OCI-LY7 (cell line): ENCODE results near the gene BFAR. TPM values are rescaled to one million over a fixed set of nuclear protein-coding genes. Genes with fewer than 3 reads are reported as not detected.
"Not testable (repeated sequence)": the region's sequence is repeated elsewhere in the genome, so short reads cannot be mapped to it uniquely, and the experiment has no call there.

Experiments used
- BruUV-seq: library from RNA; stranded (reverse); fragments of 400-500 nt; replicated peaks from 2 replicates; lab custom pipeline; 2021; lab: Mats Ljungman, UMichigan
- CTCF ChIA-PET: fragments of 300-600 bp; sonication (Branson Sonifier 250); formaldehyde crosslinking; loops from one replicate; lab custom pipeline; 2022; ENCODE audit warnings: antibody characterized with exemption; ENCODE audit not compliant: unreplicated experiment; lab: Charles Lee
- POLR2A ChIA-PET: fragments of 300-600 bp; sonication (Branson Sonifier 250); formaldehyde crosslinking; loops from one replicate; lab custom pipeline; 2022; ENCODE audit warnings: antibody characterized with exemption; lab: Charles Lee
- DNase-seq: peaks from one replicate; pipeline ENCODE4 v3.0.0-alpha.2; 2015; ENCODE audit warnings: low spot score
- H2AFZ ChIP-seq: fragments of 200-600 bp; sonication (generic), shearing (Covaris generic); 2 replicates; pipeline ENCODE4 v1.6.1; 2014; ENCODE audit warnings: mild to moderate bottlenecking, antibody characterized with exemption, low read length, moderate library complexity
- H3K27ac ChIP-seq: fragments of 200-600 bp; sonication (generic); 2 replicates; pipeline ENCODE4 v1.5.1; 2014; ENCODE audit warnings: mixed run types, low read depth, mild to moderate bottlenecking, moderate library complexity, low read length, inconsistent platforms; ENCODE audit not compliant: poor library complexity, severe bottlenecking
- H3K36me3 ChIP-seq: fragments of 200-600 bp; sonication (generic); 2 replicates; pipeline ENCODE4 v1.6.1; 2014; ENCODE audit warnings: mild to moderate bottlenecking, antibody characterized with exemption, low read length, moderate library complexity, mixed read lengths; ENCODE audit not compliant: insufficient read depth
- H3K4me1 ChIP-seq: fragments of 200-600 bp; sonication (generic); 2 replicates; pipeline ENCODE4 v1.5.1; 2014; ENCODE audit warnings: mild to moderate bottlenecking, low read length; ENCODE audit not compliant: insufficient read depth, poor library complexity, severe bottlenecking
- H3K4me2 ChIP-seq: fragments of 200-600 bp; sonication (generic); 2 replicates; pipeline ENCODE4 v1.6.1; 2014; ENCODE audit warnings: mild to moderate bottlenecking, low read length
- H3K4me3 ChIP-seq: fragments of 200-600 bp; sonication (generic); 2 replicates; pipeline ENCODE4 v1.5.1; 2014; ENCODE audit warnings: mild to moderate bottlenecking, low read depth, low read length; ENCODE audit not compliant: poor library complexity, severe bottlenecking
- H3K79me2 ChIP-seq: fragments of 200-600 bp; sonication (generic); 2 replicates; pipeline ENCODE4 v1.6.1; 2016; ENCODE audit warnings: low read depth, mild to moderate bottlenecking, low read length, moderate library complexity, mixed read lengths; ENCODE audit not compliant: insufficient read depth
- H3K9me2 ChIP-seq: fragments of 200-600 bp; sonication (generic); 2 replicates; pipeline ENCODE4 v1.6.1; 2016; ENCODE audit warnings: mild to moderate bottlenecking, low read length, mixed read lengths; ENCODE audit not compliant: insufficient read depth
- H3K9me3 ChIP-seq: fragments of 200-600 bp; sonication (generic); 2 replicates; pipeline ENCODE4 v1.6.1; 2014; ENCODE audit warnings: mild to moderate bottlenecking, mixed run types, low read length, mixed read lengths
- H4K20me1 ChIP-seq: fragments of 200-600 bp; sonication (generic); 2 replicates; pipeline ENCODE4 v1.6.1; 2014; ENCODE audit warnings: mild to moderate bottlenecking, antibody characterized with exemption, low read length, moderate library complexity, mixed read lengths; ENCODE audit not compliant: insufficient read depth
- CTCF ChIP-seq: fragments of 200-600 bp; sonication (generic); conservative IDR thresholded peaks from 2 replicates; pipeline ENCODE4 v1.5.1; 2014; ENCODE audit warnings: mild to moderate bottlenecking, antibody characterized with exemption, low read length, moderate library complexity, mixed read lengths
- EZH2phosphoT487 ChIP-seq: fragments of 200-600 bp; sonication (generic); IDR thresholded peaks from 2 replicates; pipeline ENCODE4 v1.6.1; 2018; ENCODE audit warnings: low read depth, borderline replicate concordance, mild to moderate bottlenecking, mixed run types, antibody characterized with exemption, low read length, moderate library complexity, mixed read lengths
- intact Hi-C: fragments of 100-400 bp; cut with micrococcal nuclease; formaldehyde crosslinking; loops from one replicate; pipeline ENCODE4 v1.10.0; 2022; ENCODE audit not compliant: unreplicated experiment
- total RNA-seq, 2 experiments: library from RNA; depleted of rRNA in 1 of 2; stranded (reverse); fragments of >200 nt in 1 of 2; shearing (Covaris generic) in 1 of 2; gene quantifications; 2 replicates each; pipeline ENCODE4 v1.2.3, GENCODE V29; 2014 to 2022

Gene BFAR
- total RNA-seq, 2 experiments from 2014 or later, result 36.7 to 63.4 TPM

- H3K9me3 ChIP-seq, result no peaks in the 10 kb centered on the region
These were observed 49.4 kb downstream of the BFAR start for GRCh38 chr16:14682121-14682520.

GRCh38 chr16:14685870-14686793, 53.4 kb downstream of the BFAR start:
- H3K27ac ChIP-seq, H3K4me1 ChIP-seq, intact Hi-C loops, CTCF ChIA-PET, BruUV-seq, H3K4me2 ChIP-seq, H3K79me2 ChIP-seq, H3K4me3 ChIP-seq, DNase-seq, H3K36me3 ChIP-seq, H3K9me3 ChIP-seq, H2AFZ ChIP-seq, H3K9me2 ChIP-seq, H4K20me1 ChIP-seq: not testable (repeated sequence)
- POLR2A ChIA-PET, result interaction anchor here (0.6 to 1.2 kb wide), 3 partner anchors 12 to 703 kb away, joined by 3 to 4 read pairs (median 4); no protein-coding TSS in a partner anchor

More at GRCh38 chr16:14682121-14682520, 49.4 kb downstream of the BFAR start:
- H3K4me2 ChIP-seq, result no peak overlapping the region
- no TSS peak for BruUV-seq
- no peaks in the 10 kb centered on the region for H3K4me1 ChIP-seq
- no peaks in the 10 kb centered on the region for H3K79me2 ChIP-seq
- intact Hi-C loops, result no loop called here
- H3K9me2 ChIP-seq, result no peaks in the 10 kb centered on the region
- H4K20me1 ChIP-seq, result no peaks in the 10 kb centered on the region
- CTCF ChIA-PET, result no interaction called here
- H3K36me3 ChIP-seq, result no peaks in the 10 kb centered on the region
- H2AFZ ChIP-seq, result no peak overlapping the region
- H3K27ac ChIP-seq, result no peak overlapping the region
- no peak for TF ChIP-seq EZH2phosphoT487
- no peak for TF ChIP-seq CTCF
- POLR2A ChIA-PET, result interaction anchor here (0.6 kb wide), 1 partner anchor 34 kb away, joined by 4 read pairs; no protein-coding TSS in a partner anchor
- no peak overlapping the region for H3K4me3 ChIP-seq
- no peak for DNase-seq

GRCh38 chr16:14694129-14694528, 61.4 kb downstream of the BFAR start, which contains the start of gene PLA2G10:
Gene PLA2G10 (minus strand): TSS chr16:14694308. CDS start chr16:14694229, 79 bp downstream.
- H3K79me2 ChIP-seq, intact Hi-C loops, H3K27ac ChIP-seq, H3K36me3 ChIP-seq, H2AFZ ChIP-seq, POLR2A ChIA-PET, H3K4me1 ChIP-seq, H3K9me2 ChIP-seq, H4K20me1 ChIP-seq, H3K4me3 ChIP-seq, CTCF ChIA-PET, BruUV-seq, H3K9me3 ChIP-seq, H3K4me2 ChIP-seq, DNase-seq: not testable (repeated sequence)

GRCh38 chr16:14701859-14702258, 69.1 kb downstream of the BFAR start:
- H3K9me3 ChIP-seq, CTCF ChIA-PET, H2AFZ ChIP-seq, H4K20me1 ChIP-seq, H3K9me2 ChIP-seq, H3K79me2 ChIP-seq, H3K4me2 ChIP-seq, H3K4me3 ChIP-seq, intact Hi-C loops, H3K27ac ChIP-seq, DNase-seq, BruUV-seq, H3K36me3 ChIP-seq, H3K4me1 ChIP-seq, POLR2A ChIA-PET: not testable (repeated sequence)

- DNase-seq, H3K4me2 ChIP-seq, H3K36me3 ChIP-seq, CTCF ChIA-PET, H4K20me1 ChIP-seq, BruUV-seq, H3K9me3 ChIP-seq, H2AFZ ChIP-seq, H3K9me2 ChIP-seq, H3K79me2 ChIP-seq, POLR2A ChIA-PET, H3K4me3 ChIP-seq, intact Hi-C loops, H3K27ac ChIP-seq, H3K4me1 ChIP-seq: not testable (repeated sequence)
These were observed 69.9 kb downstream of the BFAR start for GRCh38 chr16:14702672-14703071.
